Trophoblast cell (in vitro differentiated cells and primary cell): Measurements from ENCODE around the gene SBNO2.

Source experiments
- DNase-seq, 2 donors: peaks; one replicate each; pipeline ENCODE4 v3.0.0-alpha.2; 2016
- H2AFZ ChIP-seq: 2 replicates; pipeline ENCODE4 v1.6.1; 2013; ENCODE audit warnings: low read length, moderate library complexity, mild to moderate bottlenecking; ENCODE audit not compliant: insufficient read depth, poor library complexity
- H2AK5ac ChIP-seq: 2 replicates; pipeline ENCODE4 v1.6.1; 2013; ENCODE audit warnings: mild to moderate bottlenecking, low read length
- H2BK120ac ChIP-seq: 2 replicates; pipeline ENCODE4 v1.6.1; 2013; ENCODE audit warnings: low read length, mild to moderate bottlenecking, moderate library complexity; ENCODE audit not compliant: insufficient read depth, poor library complexity
- H2BK12ac ChIP-seq: 2 replicates; pipeline ENCODE4 v1.6.1; 2013; ENCODE audit warnings: mild to moderate bottlenecking, low read length, moderate library complexity
- H2BK5ac ChIP-seq: 2 replicates; pipeline ENCODE4 v1.6.1; 2013; ENCODE audit warnings: low read length, low read depth, moderate library complexity, mild to moderate bottlenecking; ENCODE audit not compliant: poor library complexity
- H3K14ac ChIP-seq: 2 replicates; pipeline ENCODE4 v1.6.1; 2013; ENCODE audit warnings: mild to moderate bottlenecking, low read length
- H3K18ac ChIP-seq: 2 replicates; pipeline ENCODE4 v1.6.1; 2013; ENCODE audit warnings: mild to moderate bottlenecking, low read length
- H3K23ac ChIP-seq: 2 replicates; pipeline ENCODE4 v1.6.1; 2013; ENCODE audit warnings: low read length
- H3K27ac ChIP-seq: 2 replicates; pipeline ENCODE4 v1.5.1; 2013; ENCODE audit warnings: low read depth, mild to moderate bottlenecking, inconsistent platforms, low read length, moderate library complexity
- H3K27me3 ChIP-seq: 2 replicates; pipeline ENCODE4 v1.6.1; 2013; ENCODE audit warnings: inconsistent platforms, mild to moderate bottlenecking, low read length, moderate library complexity; ENCODE audit not compliant: insufficient read depth
- H3K36me3 ChIP-seq, 2 experiments: 1 replicate in 1 of 2; 2 replicates in 1 of 2; pipeline ENCODE4 v1.6.1; 2013; ENCODE audit warnings: low read length in 2 of 2, mild to moderate bottlenecking in 2 of 2, moderate library complexity in 1 of 2; ENCODE audit not compliant: insufficient read depth in 2 of 2, control insufficient read depth in 1 of 2
- H3K4ac ChIP-seq: 2 replicates; pipeline ENCODE4 v1.6.1; 2013; ENCODE audit warnings: low read depth, mild to moderate bottlenecking, low read length, moderate library complexity
- H3K4me1 ChIP-seq, 2 experiments: 1 replicate in 1 of 2; 2 replicates in 1 of 2; pipeline ENCODE4 v1.6.1; 2013; ENCODE audit warnings: low read length in 2 of 2, mild to moderate bottlenecking in 2 of 2, moderate library complexity in 1 of 2; ENCODE audit not compliant: insufficient read depth in 2 of 2, control insufficient read depth in 1 of 2
- H3K4me2 ChIP-seq: 2 replicates; pipeline ENCODE4 v1.6.1; 2013; ENCODE audit warnings: inconsistent platforms, mild to moderate bottlenecking, low read length, moderate library complexity
- H3K4me3 ChIP-seq: 2 replicates; pipeline ENCODE4 v1.5.1; 2013; ENCODE audit warnings: mild to moderate bottlenecking, low read depth, low read length, inconsistent platforms
- H3K79me1 ChIP-seq: one replicate; pipeline ENCODE4 v1.6.1; 2013; ENCODE audit warnings: low read length
- H3K79me2 ChIP-seq: 2 replicates; pipeline ENCODE4 v1.6.1; 2013; ENCODE audit warnings: low read length, mild to moderate bottlenecking; ENCODE audit not compliant: control insufficient read depth, insufficient read depth, poor library complexity
- H3K9ac ChIP-seq: 2 replicates; pipeline ENCODE4 v1.6.1; 2013; ENCODE audit warnings: mild to moderate bottlenecking, low read length
- H3K9me3 ChIP-seq: 2 replicates; pipeline ENCODE4 v1.6.1; 2013; ENCODE audit warnings: low read depth, mild to moderate bottlenecking, control low read depth, inconsistent platforms, low read length; ENCODE audit not compliant: insufficient read depth
- H4K12ac ChIP-seq: 2 replicates; pipeline ENCODE4 v1.6.1; 2013; ENCODE audit warnings: low read depth, mild to moderate bottlenecking, low read length, moderate library complexity
- H4K8ac ChIP-seq: 2 replicates; pipeline ENCODE4 v1.6.1; 2013; ENCODE audit warnings: low read depth, mild to moderate bottlenecking, low read length, moderate library complexity
- H4K91ac ChIP-seq: one replicate; pipeline ENCODE4 v1.6.1; 2013; ENCODE audit warnings: low read depth, mild to moderate bottlenecking, low read length, moderate library complexity
- whole genome bisulfite sequencing: extraction: QIAGEN DNeasy Blood & Tissue Kit; methylation state at CpG from one replicate; pipeline ENCODE4 v1.1.7; 2013; ENCODE audit warnings: missing lambda C conversion rate; ENCODE audit not compliant: insufficient read length, insufficient coverage; ENCODE audit errors: extremely low coverage; 5-methylcytosine and 5-hydroxymethylcytosine counted together

Gene SBNO2

GRCh38 chr19:1139126-1139525, 34.9 kb downstream of the SBNO2 start:
- Histone ChIP-seq H4K8ac (no peak overlapping the region), H3K18ac (no peak overlapping the region), H2BK120ac (no peak overlapping the region), H3K23ac (no peak overlapping the region), H3K9ac (no peak overlapping the region), H2AK5ac (no peak overlapping the region), H2BK12ac (no peak overlapping the region), H3K4me2 (no peak overlapping the region), H3K36me3 (peaks cover 21 to 27% of the 10 kb centered on the region in 2 experiments), H3K4me1 (peaks cover 0 to 3% of the 10 kb centered on the region in 2 experiments), H3K79me1 (no peaks in the 10 kb centered on the region), H3K4ac (no peak overlapping the region), H3K27me3 (no peaks in the 10 kb centered on the region), H3K9me3 (peaks cover 12% of the 10 kb centered on the region), H3K27ac (no peak overlapping the region), H3K79me2 (no peaks in the 10 kb centered on the region), H4K91ac (no peak overlapping the region), H3K4me3 (no peak overlapping the region), H2BK5ac (no peak overlapping the region), H4K12ac (no peak overlapping the region), H3K14ac (no peak overlapping the region), H2AFZ (no peak overlapping the region)
- no peak for DNase-seq
- WGBS = no CpG with 5 or more reads among the region's 15 CpGs

GRCh38 chr19:1138121-1138520, 35.9 kb downstream of the SBNO2 start:
- Histone ChIP-seq H3K4me1 (peaks cover 0 to 5% of the 10 kb centered on the region in 2 experiments), H3K18ac (no peak overlapping the region), H3K4ac (no peak overlapping the region), H3K27ac (no peak overlapping the region), H2AK5ac (no peak overlapping the region), H2AFZ (no peak overlapping the region), H4K8ac (no peak overlapping the region), H3K23ac (no peak overlapping the region), H2BK12ac (no peak overlapping the region), H3K9ac (no peak overlapping the region), H3K4me2 (no peak overlapping the region), H4K91ac (no peak overlapping the region), H3K9me3 (peaks cover 7% of the 10 kb centered on the region), H4K12ac (no peak overlapping the region), H3K27me3 (no peaks in the 10 kb centered on the region), H2BK120ac (no peak overlapping the region), H3K79me1 (no peaks in the 10 kb centered on the region), H2BK5ac (no peak overlapping the region), H3K36me3 (peaks cover 11 to 28% of the 10 kb centered on the region in 2 experiments), H3K14ac (no peak overlapping the region), H3K79me2 (no peaks in the 10 kb centered on the region), H3K4me3 (no peak overlapping the region)
- no CpG with 5 or more reads among the region's 11 CpGs for WGBS
- no peak for DNase-seq

- no CpG with 5 or more reads among the region's 25 CpGs for WGBS
- peaks cover 3% of the 10 kb centered on the region for H3K79me2 ChIP-seq
- no peaks in the 10 kb centered on the region for H3K9me3 ChIP-seq
- no peak overlapping the region for H3K27ac ChIP-seq
- no peak overlapping the region for H3K18ac ChIP-seq
- H3K4me3 ChIP-seq = no peak overlapping the region
- H3K27me3 ChIP-seq = no peaks in the 10 kb centered on the region
- H3K36me3 ChIP-seq = peaks cover 7 to 24% of the 10 kb centered on the region in 2 experiments
- H4K8ac ChIP-seq = no peak overlapping the region
- no peak overlapping the region for H3K14ac ChIP-seq
- peaks cover 5% of the 10 kb centered on the region for H3K79me1 ChIP-seq
- peaks cover 12% of the 10 kb centered on the region in 2 experiments for H3K4me1 ChIP-seq
- H3K4ac ChIP-seq = no peak overlapping the region
- no peak overlapping the region for H2AFZ ChIP-seq
- H2BK12ac ChIP-seq = no peak overlapping the region
- no peak overlapping the region for H4K12ac ChIP-seq
- H3K9ac ChIP-seq = no peak overlapping the region
- no peak for DNase-seq
- no peak overlapping the region for H2BK120ac ChIP-seq
- no peak overlapping the region for H3K23ac ChIP-seq
- no peak overlapping the region for H2BK5ac ChIP-seq
- no peak overlapping the region for H2AK5ac ChIP-seq
- no peak overlapping the region for H4K91ac ChIP-seq
- H3K4me2 ChIP-seq = no peak overlapping the region
These were observed 37.3 kb downstream of the SBNO2 start for GRCh38 chr19:1136621-1137317.

DNA sequence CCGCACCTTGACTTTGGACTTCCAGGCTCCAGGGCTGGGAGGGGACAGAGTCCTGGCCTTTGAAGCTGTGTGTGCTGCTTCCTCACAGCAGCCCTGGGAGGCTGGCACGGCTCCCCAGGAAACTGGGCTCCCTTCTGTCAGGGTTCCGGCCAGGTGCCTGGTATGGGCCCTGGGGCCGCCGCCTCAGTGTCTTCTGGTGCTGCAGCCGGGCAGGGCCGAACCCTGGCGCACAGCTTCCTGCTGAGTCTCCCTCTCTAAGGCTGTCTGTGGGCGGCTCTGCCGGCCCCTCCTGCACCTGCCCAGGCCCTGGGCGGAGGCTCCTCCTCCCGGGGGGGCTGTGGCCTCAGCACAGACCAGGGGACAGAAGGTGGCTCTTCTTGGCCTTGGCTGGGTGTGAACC, 37.9 kb downstream of the SBNO2 start:
- Histone ChIP-seq H2AFZ (no peak overlapping the region), H2AK5ac (no peak overlapping the region), H2BK12ac (no peak overlapping the region), H3K79me2 (peaks cover 3% of the 10 kb centered on the region), H3K4ac (no peak overlapping the region), H3K9me3 (no peaks in the 10 kb centered on the region), H3K18ac (no peak overlapping the region), H2BK120ac (no peak overlapping the region), H3K14ac (no peak overlapping the region), H3K79me1 (peaks cover 11% of the 10 kb centered on the region), H3K27me3 (no peaks in the 10 kb centered on the region), H3K4me1 (peaks cover 16 to 18% of the 10 kb centered on the region in 2 experiments), H4K91ac (no peak overlapping the region), H3K9ac (no peak overlapping the region), H2BK5ac (no peak overlapping the region), H3K4me2 (no peak overlapping the region), H3K23ac (no peak overlapping the region), H4K8ac (no peak overlapping the region), H3K4me3 (no peak overlapping the region), H4K12ac (no peak overlapping the region), H3K36me3 (peaks cover 7 to 24% of the 10 kb centered on the region in 2 experiments), H3K27ac (no peak overlapping the region)
- no CpG with 5 or more reads among the region's 12 CpGs for WGBS
- no peak for DNase-seq
